HG03342 (cell line): ENCODE measurements around the gene FASTK.

Experiments
- ATAC-seq: cut with Tn5 transposase; IDR thresholded peaks from one replicate; pipeline ENCODE4 v1.9.1; 2021; ENCODE audit warnings: mild to moderate bottlenecking, moderate library complexity; ENCODE audit not compliant: unreplicated experiment

FASTK gene

DNA sequence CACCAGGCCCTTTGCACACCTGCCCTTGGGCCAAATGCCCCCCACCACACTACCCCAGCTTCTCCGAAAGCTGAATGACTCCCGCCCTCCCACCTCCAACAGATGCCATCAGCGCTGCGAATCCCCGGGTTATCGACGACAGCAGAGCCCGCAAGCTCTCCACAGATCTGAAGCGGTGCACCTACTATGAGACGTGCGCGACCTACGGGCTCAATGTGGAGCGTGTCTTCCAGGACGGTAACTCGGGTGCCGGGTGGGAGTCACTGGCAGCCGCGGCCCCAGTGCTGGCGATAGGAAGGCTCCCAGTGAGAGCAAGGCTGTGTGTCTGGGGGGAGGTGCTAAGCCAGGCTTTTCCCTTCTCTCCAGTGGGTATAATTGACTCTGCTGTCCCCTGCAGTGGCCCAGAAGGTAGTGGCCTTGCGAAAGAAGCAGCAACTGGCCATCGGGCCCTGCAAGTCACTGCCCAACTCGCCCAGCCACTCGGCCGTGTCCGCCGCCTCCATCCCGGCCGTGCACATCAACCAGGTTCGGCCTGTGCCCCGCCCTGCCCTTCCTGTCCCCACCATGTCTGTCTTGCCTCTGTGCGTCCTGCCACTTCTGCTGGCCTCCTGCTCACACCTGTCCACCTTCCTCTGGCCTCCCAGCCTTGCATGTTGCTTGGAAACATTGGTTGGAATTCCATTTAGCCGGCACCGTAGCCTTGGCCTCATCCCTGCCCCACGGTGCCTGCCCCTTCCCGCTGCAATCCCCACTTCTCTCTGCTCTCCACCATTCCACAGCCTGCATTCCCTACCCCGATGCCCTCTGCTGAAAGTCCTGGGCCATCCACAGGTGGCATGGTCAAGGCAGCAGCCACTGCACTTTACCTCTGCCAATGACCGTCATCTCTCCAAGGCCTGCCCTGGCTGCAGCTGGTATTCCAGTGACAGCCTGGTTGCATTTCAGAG is 37.8 kb upstream of the FASTK start:
- no peak for ATAC-seq

DNA sequence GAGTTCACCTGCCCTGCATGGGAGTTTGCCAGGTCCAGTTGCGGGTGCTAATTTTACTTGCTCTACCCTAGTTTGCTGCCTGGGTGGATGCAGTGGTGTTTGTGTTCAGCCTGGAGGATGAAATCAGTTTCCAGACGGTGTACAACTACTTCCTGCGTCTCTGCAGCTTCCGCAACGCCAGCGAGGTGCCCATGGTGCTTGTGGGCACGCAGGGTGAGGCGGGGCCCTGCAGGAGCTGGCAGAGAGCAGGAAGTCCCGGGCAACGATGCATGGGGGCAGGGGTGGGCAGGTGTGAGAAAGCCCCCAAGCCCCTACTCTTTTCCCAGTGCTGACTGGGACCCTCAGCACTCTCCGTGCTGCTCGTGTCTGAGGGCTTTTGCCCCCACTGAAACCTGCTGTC is 37.0 kb upstream of the FASTK start:
- ATAC-seq: no peak

DNA sequence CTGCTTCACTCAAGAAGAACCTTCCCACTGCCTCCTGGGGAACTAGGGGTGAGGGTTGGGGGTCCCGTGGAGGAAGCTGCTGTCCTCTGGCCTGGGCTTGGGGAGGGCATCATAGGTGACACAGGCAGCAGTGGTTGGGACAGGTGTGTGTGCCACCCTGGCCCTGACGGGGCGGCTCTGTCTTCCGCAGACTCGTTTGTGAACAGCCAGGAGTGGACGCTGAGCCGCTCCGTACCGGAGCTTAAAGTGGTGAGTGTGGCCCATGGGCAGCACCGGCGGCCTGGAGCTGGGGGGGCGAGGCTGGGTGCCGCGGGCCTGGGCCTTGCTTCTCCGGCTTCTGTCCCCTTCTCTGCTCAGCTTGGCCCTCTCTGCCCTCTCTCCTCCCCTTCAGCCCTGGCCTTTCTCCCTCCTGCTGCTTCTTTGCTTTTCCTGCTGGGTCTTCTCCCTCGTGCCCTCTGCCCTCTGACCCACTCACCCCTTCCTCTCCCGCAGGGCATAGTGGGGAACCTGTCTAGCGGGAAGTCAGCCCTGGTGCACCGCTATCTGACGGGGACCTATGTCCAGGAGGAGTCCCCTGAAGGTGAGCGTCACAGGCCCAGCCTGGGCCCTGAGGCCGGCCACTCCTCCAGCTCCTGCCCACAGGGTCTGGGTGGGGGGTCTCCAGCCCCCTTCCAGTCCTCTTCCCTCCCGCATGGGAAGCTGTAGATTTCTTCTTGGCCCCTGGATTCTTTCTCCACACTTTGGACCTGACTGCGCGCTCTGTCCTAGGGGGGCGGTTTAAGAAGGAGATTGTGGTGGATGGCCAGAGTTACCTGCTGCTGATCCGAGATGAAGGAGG is 36.2 kb upstream of the FASTK start:
- no peak for ATAC-seq

DNA sequence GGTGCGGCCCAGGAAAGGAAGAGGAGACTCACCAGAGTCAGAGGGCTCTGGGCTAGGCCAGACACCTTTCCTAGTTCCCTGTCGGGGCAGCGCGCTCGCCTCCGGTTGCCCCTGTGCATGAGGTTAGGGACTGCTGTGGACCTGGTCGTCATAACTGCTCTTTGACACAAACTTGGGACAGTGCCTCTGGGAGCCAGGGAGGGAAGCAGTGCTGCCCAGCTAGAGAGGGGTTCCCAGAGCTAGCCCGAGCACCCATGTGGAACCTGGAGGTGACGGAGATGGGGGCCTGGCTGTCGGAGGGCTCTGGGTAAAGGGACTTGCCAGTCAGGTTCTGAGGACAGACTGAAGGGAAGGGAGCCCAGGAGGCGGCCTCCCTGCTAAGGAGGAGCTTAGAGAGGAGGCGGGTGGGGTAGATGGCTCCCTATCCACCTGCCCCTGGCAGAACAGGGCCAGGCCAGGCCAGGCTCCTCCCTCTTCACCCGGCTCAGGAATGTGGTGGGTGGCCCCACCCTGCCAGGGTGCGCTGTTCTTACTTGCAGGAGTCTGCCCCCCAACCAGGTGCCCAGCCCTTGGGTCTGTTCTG is 35.3 kb upstream of the FASTK start:
- no peak for ATAC-seq

DNA sequence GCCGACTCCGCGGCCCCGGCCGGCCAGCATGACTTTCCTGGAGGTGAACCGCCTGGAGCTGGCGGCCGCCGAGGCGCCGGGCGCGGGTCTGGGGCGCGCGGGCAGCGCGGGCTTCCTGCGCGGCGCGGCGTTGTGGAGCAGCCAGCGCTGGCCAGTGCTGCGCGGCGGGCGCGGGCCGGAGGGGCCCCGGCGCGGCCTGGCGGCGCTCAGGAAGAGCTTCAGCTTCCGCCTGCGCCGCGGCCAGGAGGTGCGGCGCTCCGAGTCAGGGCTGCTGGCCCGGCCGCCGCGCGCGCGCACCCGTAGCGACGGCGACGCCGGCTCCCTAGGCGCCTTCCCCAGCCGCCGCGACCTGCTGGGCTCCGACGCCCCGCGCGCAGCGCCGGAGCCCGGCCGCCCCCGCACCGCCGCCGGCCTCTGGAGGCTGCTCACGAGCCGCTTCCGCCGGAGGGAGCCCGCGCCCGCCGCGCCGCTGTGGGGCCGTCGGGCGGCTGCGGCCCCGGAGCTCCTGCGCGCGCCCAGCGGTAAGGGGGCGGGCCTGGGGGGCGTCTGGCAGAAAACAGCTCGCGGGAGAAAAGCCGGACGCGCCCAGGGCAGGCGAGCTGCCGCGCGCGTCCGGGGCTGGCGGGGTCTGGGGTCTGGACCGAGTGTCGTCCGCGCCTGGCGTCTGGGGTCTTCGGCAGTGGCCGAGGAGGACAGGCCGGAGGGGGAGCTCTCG is 34.7 kb upstream of the FASTK start:
- ATAC-seq: peak; percentile 40

DNA sequence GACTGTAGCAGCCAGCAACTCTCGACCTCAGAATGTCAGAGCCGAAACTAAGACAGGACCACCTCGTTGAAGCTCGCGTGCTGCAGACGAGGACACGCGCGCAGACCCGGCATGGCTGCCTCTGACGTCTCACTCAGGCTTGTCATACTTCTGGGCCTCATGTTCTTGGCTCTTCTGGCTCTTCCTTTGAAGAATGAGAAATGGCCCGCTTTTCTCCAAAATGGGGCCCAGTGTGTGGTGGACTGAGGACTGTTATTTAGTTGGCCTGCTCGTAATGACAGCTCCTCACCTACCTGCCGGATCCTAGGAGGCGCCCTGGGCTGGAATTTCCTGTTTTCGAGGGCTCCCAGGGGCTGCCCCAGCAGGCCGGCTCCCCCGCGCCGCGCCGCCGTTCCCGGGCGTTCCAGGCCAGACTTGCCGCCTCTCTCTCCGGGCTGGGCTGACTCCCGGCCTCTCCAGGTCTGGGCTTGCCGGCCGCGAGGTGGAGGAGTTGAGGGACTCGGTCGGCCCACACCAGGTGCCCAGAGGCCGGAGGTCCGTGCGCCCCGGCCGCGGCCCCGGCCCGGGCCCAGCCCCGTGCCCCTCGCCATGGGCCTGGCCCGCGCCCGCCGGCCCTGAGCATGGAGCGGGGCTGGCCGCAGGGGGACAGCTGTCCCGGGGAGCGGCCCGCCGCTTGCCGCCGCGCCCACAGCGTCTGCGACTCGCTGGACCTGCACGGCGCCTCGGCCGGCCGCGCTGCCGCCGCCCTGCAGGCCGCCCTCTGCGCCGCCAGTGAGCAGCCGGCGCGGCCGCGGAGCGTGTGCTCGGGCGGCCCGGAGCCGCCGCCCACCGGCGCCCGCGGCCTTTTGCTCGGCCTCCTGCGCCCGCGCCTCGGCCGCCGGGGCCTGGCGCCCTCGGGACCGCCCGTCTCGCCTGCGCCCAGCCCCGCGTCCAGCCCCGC is 33.8 kb upstream of the FASTK start:
- ATAC-seq: no peak

DNA sequence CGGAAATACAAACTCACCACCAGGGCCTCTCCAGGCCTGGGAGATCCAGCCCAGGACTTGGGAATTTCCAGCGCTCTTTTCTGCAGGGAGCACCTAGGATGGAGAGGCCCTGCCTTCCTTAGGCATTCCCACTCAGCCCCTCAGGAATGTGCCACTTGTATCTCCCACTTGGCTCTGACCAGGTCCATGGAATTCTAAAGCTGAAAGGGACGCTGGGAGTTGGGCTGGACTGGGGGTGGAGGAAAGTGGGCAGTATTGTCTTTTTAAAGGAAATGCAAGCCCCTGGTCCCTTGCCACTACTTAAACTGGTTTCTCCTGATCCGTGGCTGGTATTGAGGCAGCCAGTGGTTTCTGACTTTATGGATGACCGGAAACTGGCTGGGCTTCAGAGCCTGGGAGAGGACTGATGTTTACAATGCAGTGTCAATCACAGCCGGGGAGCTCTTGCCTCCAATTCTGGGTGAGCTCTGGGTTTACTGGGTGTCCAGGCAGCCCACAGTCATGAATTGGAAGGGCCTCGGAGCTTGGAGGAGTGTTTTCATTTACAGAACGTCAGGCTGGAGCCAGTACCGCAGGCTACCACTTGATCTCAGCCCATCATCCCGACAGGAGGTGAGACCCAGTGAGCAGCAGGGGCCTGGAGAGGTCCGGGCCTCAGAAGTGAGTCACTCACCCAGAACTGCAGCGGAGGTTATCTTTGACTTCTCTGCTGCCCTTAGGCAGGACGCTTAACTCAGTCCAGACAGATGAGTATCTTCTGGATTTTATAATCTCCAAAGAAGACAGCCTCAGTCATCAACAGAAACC is 32.9 kb upstream of the FASTK start:
- no peak for ATAC-seq

DNA sequence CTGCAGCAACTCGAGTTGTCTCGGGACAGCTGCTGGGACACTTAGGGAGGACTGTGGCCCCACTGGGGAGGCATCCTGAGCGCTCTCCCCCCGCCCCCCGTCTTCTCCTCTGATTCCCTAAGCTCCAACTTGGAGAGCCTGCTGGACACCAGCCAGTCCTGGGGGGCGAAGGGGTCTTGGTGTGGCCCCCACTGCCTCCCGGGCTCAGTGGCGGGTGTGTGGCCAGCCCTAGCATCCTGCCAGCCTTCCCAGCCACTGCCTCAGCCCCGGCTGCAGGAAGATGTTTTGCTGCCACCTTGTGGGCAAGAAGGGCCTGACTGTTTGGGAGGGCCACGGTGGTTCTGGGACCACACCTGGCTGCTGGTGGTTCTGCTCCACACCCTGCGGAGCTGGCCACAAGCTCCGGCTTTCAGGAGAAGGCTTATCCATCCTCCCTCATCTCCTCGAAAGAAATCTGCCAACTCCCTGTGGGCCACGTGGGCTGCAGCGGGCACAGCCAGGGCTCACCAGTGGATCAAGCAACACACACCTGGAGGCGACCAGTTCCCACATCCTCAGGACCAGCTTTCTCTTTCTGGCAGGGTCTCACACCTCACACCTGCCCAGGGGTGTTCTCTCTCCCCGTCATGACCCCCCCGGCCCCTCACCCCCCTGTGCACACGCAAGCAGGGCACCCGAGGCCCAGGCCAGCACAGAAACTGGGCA is 30.5 kb upstream of the FASTK start:
- ATAC-seq: peak; percentile 88

DNA sequence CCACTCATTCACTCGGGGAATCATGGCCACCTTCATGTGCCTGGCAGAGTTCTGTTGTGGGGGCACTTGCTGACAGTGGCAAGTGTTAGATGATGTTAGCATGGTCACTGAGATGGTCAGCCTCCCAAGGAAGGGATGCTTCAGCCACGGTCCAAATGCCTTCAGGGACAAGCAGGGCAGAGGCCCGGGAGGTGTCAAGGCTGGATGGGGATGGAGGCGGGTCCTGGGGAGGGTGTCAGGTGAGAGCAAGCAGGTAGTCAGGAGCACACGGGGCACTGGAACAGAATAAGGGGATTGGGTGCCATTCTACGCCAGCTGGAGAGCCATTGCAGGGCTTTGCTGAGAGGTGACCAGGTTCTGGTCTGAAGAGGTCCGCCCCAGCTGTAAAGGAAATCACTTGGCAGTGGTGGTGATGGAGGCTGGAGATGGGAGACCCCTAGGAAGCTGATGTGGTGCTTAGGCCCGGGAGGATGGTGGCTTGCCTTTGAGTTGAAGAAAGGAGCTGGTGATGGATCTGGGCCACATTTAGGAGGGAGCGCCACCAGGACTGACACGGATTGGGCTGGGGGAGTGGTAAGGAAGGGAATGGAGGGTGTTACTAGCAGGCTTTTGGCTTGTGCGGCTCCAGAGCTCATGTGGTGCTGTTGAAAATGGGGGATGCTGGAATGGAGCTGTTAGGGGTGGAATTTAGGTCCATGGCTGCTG is 29.8 kb upstream of the FASTK start:
- no peak for ATAC-seq

DNA sequence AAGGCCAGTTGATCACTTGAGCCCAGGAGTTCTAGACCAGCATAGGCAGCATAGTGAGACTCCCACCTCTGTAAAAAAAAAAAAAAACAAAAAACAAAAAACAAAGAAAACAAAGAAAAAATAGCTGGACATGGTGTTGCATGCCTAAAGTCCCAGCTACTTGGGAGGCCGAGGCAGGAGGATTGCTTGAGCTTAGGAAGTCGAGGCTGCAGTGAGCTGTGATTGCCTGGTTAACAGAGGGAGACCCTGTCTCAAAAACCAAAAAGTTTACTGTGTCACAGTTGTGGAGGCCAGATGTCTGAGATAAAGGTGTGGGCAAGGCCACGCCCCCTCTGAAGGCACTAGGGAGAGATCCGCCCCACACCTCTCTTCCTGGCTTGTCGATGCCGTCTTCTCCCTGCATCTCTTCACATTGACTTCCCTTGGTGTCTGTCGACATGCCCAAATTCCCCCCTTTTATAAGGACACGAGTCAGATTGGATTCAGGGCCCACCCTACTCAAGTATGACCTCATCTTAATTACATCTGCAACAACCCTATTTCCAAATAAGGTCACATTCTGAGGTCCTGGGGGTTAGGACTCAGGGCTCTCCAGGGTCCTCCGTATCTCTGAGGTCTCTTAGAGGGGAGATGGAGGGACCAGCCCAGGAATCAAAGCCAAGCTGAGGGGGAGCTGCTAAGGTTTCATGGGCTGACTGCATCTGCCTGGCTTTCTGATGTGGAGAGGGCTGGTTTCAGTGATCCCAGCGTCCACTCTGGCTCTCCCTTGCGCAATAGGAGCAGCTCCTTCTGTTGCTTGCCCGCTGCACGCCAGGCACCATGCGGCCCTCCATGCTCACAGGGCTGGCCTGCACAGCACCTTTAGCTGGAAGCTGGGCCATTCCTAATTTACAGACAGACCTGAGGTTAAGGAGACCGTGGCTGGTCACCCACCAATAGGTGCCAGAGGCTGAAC is 28.8 kb upstream of the FASTK start:
- no peak for ATAC-seq

DNA sequence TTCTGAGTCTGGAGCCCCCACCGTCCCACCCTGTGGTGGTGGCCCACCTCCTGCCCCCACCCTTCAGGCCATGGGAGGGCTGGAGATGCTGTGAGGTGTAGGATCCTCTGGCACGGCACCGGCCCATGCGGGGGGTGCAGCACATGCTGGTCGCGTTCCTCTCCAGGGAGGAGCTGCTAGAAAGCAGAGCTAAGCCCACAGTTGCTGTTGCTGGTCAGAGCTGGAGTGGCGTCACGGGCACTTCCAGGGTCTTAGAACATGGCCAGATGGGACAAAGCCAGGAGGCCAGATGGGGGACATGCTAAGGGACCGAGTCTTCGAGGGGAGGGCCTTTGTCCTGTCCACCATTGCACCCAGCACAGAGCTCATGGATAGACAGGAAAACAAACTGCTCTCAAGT is 27.3 kb upstream of the FASTK start:
- no peak for ATAC-seq

DNA sequence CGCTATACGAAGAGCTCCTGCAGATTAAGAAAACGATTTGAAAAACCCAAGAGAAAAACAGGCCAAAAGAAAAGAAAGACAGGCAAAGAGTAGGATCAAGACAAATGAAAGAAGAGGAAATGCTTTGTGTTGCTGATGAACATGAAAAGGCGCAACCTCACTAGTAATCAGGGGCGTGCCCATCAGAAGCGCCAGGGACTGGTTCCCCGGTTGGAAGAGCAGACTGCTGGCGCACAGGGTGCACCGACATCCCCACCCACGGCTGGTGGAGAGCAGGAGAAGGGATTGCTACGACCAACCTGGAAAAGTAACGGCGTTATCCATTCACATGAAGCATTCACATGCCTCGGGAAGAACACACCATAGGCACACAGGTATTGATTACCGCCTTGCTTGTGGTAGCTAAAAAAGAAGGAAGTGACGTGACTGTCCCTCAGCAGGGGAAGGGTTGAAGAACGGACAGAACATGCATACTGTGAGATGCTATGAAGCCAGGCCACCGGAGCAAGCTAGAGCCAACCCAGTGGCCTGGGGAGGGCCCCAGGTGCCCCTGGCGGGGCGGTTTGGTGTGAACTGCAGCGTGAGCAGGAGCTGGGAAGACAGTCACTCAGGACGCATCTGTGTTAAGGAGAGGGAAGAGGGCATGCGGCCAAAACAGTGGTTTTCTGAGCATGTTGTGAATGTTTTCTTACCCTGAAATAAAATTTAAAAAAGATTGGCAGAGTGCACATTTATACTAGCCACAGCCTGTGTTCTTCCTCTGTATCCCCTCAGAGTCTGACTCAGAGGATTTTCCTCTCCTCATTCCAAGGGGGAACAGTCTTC is 24.0 kb upstream of the FASTK start:
- no peak for ATAC-seq

DNA sequence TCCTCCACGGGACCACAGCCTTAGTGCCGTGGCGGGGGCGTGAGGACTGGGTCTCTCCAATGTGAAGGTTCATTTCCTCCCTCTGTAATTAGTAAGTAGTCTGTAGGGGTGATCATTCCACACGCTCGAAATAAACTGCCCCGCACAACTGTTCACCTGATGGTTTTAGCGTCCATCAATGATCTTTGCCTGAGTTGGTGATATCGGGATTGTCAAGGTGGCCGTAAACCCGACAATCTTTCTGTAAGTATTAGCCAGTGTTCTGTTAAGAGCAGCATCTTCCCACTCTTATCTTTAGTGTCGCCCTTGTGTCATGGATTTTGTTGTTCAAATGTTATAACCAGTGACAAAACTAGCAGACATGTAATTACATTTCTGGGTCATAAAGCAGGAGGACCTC is 23.4 kb upstream of the FASTK start:
- ATAC-seq: no peak

DNA sequence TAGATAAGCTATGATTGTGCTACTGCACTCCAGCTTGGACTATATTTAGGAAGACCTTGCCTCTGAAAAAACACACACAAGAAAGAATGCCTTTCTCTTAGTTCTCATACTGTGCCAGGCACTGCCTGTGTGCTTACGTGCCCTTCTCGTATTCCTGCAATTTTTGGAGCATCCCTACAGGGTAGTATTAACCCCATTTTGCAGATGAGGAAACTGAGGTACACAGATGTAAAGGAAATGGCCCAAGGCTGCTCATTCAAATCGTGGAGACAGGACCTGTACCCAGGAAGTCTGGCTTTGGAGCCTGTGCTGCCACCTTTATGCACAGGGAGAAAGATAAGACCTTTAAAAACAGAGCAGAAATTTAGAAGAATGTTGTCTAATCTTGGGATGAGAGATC is 22.4 kb upstream of the FASTK start:
- no peak for ATAC-seq

DNA sequence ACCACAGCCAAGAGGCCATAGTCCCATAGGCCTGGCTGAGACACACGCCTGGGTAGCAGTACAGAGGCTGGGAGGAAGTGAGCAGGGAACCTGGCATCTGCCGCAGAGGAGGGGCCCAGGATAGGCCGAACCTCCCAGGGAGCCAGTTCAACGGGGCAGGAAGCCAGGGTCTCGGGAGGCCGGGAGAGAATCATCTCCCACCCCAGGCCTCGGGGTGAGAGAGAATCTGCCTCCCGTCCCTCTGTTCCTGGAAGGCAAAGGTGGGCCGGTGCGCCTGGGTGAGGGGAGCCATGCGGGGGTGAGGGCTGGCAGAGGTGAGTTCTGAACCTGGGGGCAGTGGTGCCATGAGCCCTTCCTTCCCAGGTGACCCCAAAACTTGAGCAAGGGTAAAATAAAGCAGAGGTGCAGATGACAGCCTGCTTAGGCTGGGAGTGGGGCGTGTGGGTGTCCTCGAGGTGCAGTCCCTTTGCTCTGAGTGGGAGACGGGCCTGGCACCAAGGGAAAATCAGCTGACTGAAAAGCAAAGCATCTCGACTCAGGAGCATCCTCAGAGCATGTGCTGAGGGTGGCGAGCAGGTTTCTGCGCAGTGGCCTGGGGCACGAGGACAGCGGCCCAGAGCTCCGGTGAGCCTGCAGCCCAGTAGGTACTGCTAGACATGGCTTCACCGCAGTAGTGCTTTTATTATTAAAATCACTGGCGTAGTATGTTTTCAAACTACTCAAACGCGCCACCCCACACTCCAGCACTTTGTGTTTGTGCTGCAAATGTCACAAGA is 21.2 kb upstream of the FASTK start:
- no peak for ATAC-seq
